GM21723 (cell line): ENCODE data around the gene STIL.
"Not testable (repeated sequence)": the region's sequence is repeated elsewhere in the genome, so short reads cannot be mapped to it uniquely, and the experiment has no call there.

Source experiments
- ATAC-seq: cut with Tn5 transposase; IDR thresholded peaks from one replicate; pipeline ENCODE4 v1.9.1; 2021; ENCODE audit warnings: mild to moderate bottlenecking, moderate library complexity; ENCODE audit not compliant: unreplicated experiment

The STIL gene

DNA sequence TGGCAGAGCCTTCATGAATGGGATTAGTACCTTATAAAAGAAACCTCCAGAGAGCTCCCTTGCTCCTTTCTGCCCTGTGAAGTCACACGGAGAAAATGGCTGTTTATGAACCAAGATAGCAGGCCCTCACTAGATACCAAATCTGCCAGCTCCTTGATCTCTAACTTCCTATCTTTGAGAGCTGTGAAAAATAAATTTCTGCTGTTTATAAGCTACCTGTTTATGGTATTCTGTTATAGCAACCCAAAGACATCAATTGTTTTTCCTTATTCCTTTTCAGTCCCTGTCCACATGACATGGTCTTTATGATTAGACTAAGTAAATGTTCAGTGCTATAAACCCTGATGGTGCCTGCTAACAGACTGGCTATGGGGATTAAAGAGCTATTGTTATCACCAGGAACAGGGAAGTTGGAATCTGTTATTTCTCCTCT lies 9.7 kb upstream of the STIL start:
- ATAC-seq, result no peak

DNA sequence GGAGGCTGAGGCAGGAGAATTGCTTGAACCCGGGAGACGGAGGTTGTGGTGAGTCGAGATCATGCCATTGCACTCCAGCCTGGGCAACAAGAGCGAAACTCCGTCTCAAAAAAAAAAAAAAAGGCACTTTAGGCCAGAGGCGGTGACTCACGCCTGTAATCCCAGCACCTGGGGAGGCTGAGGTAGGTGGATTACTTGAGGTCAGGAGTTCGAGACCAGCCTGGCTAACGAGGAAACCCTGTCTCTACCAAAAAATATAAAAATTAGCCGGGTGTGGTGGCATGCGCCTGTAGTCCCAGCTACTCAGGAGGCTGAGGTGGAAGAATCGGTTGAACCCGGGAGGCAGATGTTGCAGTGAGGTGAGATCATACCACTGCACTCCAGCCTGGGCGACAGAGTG lies 6.0 kb upstream of the STIL start:
- not testable (repeated sequence) for ATAC-seq

DNA sequence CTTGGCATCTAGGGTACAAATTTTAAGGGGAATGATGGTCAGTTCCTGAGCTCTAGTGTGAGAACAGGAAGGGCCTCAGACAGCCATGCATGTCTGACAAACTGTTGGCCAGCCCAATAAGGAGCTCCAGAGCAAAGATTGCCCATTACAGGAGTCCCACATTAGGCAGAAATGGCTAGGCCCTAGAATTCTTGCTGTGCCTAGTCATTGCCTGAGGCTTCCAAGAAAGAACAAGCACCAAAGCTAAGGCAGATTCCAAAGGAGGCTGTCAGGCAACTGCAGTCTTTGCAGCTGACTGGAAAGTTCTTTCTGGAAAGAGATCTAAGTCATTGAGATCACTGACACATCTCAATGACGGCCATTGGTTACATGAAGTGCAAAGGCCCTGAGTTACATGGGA lies 3.9 kb upstream of the STIL start:
- no peak for ATAC-seq

DNA sequence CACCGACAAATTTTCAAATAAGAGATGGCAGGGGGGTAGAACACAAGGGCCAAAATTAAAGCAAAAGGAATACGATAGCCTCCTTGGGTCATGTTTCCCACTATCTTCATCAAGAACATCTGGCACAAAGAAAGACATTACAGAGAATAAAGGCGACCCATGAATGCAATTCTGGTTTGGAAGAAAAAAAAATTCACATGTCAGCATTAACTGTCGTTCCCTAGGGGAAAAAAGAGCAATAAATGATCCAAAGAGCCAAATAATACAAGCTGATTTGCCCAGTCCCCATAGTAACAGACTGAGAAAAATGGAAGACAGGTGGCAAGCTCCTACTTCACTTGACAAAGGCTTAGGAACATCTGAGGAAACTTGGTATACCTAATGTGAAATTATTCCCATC lies 4.5 kb downstream of the STIL start:
- ATAC-seq, result no peak

DNA sequence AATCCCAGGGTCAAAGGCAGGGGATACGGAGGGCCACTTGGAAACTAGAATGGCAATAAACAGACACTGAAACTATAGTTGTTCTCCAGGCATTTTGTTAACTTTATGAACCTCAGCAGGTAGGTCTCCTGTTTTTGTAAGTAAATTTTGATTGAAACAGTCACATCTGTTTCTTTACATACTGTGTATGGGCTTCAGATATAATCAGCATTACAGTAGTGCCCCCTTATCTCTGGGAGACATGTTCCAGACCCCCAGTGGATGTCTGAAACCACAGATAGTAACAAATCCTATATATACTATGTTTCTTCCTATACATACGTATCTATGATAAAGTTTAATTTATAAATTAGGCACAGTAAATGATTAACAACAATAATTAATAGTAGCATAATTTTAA lies 11.5 kb downstream of the STIL start:
- ATAC-seq, result no peak

DNA sequence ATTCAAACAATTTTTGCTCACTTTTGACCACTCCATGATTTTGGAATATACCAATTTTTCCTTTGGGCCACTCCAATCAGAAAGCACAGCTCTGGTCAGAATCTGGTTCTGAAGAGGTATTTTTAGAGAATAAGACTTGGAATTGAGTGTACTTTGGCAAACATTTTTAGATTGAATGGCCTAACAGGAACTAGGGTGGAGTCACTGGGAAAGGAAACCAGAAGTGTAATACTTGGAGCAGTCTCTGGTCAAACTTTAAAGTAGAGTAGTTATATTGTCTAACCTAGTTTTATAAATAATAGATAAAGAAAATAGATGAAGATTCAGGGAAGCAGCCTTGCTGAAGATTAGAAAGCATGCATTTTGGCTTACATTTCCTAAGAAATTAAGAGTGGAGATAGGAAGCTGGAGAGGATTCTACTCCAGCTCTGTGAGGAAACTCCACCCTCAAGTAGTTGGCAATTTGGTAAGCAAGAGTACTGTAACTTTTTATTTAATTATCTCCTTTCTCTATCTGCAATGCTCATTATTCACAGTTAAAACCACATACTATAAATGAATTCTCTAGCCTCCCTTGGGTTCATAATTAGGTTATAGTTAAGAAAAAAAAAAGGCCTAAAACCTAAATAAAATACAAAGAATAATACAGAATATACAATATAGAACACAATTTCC lies 15.8 kb downstream of the STIL start:
- no peak for ATAC-seq

DNA sequence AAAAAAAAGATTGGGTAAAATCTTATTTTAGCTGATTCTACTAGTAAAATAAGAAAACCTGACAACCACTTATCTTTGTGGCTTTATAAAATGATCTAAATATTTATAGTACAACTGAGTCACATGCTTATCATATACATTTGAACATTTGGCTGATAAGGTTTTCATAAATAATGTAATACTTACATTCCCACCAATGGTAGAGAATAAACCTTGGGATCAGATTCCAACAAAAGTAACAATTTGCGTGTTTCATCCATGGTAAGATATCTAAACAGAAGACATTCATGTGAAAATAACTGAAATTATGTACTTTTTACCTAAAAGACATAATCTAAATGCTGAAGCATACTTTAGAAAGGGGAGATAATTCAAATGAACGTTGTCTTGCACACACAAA lies 18.4 kb downstream of the STIL start:
- no peak for ATAC-seq

DNA sequence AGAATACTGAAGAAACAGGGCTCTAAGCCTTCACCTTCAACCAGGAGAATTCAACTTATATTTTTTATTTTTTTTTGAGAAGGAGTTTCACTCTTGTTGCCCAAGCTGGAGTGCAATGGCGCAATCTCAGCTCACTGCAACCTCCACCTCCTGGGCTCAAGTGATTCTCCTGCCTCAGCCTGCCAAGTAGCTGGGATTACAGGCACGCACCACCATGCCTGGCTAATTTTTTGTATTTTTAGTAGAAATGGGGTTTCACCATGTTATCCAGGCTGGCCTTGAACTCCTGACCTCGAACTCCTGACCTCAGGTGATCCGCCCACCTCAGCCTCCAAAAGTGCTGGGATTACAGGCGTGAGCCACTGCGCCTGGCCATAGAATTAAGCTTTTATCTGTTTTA lies 19.1 kb downstream of the STIL start:
- not testable (repeated sequence) for ATAC-seq

DNA sequence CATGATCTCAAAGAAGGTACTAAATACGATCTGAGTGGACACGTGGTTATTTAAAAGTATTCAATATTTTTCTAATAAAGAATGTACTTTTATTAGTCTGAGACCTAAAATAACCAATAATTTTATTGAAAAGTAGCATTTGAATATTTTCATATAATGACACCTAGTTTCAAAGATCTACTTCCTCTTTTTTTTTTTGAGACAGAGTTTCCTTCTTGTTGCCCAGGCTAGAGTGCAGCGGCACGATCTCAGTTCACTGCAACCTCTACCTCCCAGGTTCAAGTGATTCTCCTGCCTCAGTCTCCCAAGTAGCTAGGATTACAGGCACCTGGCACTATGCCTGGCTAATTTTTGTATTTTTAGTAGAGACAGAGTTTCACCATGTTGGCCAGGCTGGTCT lies 25.8 kb downstream of the STIL start:
- not testable (repeated sequence) for ATAC-seq

DNA sequence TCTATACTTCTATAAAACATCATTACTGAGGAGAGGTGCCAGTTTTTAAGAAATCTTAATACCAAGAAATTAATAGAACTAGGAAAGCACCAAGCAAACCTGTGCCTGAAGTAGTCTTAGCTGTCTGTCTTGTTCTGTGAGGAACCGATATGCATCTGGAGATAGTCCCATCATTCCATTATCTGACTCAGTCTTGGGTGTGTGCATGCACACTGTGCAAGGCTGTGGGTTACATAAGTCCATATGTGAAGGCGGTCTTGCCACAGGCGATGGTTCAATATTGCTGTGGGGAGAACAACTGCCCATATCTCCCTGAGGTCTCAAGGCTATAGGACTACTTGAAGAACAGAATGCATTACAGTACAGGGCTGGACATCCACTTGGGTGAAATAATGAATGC lies 33.8 kb downstream of the STIL start:
- ATAC-seq, result no peak

DNA sequence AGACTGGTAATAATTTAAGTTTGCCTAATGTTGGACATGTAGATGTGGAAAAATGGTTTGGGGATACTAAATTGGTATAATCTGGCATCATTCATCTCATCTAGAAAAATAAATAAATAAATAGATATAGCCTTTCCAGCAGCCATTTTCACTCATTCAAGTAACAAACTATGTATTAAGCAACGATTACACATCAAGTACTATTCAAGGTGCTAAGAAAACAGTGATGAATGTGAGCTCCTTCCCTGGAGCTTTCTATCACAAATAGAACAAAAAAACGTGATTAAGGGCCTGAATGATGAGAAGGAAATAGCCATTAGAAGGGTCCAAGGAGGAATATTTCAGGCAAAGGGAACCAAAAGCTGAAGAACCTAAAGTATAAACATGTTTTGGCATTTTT lies 37.1 kb downstream of the STIL start:
- no peak for ATAC-seq

DNA sequence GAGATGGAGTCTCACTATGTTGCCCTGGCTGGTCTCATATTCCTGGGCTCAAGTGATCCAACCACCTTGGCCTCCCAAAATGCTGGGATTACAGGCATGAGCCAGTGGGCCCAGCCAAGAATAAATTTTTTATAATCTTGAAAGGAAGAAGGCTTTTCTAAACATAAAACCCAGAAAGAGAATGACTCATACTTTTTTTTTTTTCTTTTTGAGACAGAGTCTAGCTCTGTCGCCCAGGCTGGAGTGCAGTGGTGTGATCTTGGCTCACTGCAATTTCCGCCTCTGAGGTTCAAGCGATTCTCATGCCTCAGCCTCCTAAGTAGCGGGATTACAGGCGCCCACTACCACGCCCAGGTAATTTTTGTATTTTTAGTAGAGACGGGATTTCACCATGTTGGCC lies 38.1 kb downstream of the STIL start:
- not testable (repeated sequence) for ATAC-seq

DNA sequence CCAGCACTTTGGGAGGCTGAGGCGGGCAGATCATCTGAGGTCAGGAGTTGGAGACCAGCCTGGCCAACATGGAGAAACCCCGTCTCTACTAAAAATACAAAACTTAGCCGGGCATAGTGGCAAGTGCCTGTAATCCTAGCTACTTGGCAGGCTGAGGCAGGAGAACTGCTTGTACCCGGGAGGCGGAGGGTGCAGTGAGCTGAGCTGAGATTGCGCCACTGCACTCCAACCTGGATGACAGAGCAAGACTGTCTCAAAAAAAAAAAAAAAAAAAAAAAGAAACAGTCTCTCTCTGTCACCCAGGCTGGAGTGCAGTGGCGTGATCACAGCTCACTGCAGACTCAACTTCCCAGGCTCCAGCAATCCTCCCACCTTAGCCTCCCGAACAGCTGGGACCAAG lies 48.4 kb downstream of the STIL start:
- not testable (repeated sequence) for ATAC-seq

DNA sequence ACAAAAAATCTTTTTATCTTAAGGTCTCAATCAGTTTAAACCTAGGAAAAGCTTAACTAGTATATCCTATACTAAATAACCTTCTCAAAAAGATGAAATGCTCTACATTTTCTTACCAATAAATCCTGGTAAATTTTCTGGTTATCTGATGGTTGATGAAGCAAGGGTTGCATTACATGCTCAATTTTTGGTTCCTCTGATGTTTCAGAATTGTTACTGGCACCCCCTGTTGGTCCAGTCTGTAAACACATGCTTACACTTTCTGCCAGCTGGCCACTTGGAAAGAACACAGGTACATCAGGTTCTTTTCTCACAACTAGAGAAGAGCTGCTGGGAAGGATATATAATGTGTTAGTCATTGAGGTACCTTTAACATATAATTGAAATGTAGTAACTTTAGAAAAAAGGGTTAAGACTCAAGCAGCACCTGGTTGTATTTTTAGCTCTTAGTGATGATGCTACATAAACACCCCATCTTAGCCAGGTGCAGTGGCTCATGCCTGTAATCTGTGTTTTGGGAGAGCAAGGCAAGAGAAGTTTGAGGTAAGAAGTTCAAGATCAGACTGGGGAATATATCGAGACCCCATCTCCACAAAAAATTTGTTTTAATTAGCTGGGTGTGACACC lies 51.0 kb downstream of the STIL start:
- no peak for ATAC-seq

DNA sequence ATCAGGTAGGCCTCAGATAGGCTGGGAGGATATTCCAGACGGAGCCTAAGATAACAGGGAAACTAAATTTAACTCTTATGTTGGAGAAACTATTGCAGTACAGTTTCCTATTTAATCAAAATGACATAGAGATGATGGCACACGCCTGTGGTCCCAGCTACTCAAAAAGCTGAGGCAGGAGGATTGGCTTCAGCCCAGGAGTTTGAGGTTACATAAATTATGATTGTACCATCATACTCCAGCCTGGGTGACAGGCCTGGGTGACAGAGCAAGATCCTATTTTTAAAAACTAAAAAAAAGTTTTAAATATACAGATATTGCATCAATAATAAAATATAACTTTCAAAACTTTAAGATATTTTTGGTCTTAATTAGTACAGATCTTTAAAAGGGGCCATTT lies 56.7 kb downstream of the STIL start:
- no peak for ATAC-seq

DNA sequence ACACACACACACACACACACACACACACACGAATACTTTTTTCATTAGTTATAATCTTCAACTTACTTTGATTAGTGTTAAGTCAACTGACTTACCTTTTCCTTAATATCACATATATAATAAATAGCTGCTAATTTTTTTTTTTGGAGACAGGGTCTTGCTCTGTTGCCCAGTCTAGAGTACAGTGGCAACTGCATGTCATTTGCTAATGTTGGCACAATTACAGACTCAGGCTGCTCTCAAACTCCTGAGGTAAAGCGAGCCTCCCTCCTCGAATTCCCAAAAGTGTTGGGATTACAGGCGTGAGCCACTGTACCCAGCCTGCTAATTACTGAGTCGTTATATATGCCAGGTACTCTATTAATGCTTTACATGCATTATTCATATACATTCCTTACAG lies 61.2 kb downstream of the STIL start:
- ATAC-seq, result no peak

DNA sequence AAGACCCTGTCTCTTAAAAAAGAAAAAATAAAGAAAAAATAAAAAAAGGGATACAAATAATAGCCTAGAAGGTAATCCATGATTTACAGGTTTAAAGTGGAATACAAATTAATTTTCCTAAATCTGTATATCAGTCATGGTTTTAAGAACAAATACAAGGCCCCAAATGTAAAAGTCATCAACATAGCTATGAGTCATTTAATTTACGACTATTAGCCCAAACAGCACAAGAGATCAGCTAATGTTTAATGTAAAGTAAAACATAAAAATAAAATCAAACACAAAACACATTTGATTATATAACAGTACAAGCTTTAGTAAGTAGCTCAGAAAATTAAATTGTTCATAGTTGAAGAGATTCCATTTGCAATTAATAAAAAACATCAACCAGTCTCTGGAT lies 61.6 kb downstream of the STIL start:
- ATAC-seq, result no peak

DNA sequence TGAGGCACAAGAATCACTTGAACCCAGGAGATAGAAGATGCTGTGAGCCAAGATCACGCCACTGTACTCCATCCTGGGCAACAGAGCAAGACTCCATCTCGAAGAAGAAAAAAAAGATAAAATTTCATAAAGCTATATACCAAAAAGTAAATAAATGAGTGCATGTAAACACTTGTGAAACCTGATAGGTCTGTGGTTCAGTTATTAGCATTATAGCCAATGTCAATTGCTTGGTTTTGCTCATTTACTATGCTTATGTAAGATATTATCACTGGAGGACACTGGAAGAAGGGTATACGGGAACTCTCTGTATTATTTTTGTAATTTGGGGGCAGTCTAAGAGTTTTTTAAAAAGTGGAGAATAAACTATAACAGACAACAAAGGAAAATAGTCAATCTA lies 64.2 kb downstream of the STIL start:
- ATAC-seq, result no peak

DNA sequence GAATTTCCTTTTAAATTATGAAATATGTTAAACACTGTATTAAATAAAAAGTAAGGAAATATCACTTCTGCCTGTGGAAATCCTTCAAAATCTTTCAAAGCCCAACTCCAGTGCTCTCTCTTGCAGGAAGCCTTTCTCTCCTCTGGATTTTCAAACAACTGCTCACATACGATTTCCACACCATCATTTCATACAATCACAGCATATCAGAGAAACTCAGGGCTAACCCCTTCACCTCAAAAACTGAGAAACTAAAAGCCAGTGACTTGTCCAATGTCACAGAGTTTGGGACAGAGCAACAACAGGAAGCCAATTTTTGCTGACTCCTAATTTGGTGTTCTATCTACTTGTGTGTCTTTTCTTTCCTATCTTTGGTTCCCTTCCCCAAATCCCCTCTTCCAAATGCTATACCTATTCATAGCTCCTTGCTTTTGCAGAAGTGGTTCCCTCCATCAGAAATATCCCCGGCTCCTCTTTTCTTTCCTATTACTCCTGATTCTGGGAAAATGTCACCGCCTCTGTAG lies 69.5 kb downstream of the STIL start:
- ATAC-seq, result no peak

DNA sequence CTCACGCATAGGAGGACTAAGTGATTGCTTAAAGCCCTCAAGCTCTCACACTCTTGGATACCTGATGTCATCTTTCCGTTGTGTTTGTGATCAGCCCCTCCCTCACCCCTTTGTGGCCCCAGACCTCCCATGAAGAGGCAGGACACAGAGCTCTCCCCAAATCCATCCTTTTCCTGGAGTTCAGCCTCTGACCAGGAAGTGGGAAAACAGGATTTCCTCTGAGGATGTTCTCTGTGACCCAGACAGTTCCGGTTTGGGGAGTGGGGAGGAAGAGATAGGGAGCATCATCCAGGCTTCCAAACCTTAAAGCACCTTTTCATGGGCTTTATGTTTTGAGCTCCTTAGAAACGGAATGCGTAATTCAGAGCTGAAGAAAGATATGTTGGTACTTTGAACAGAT lies 70.0 kb downstream of the STIL start:
- ATAC-seq, result no peak

DNA sequence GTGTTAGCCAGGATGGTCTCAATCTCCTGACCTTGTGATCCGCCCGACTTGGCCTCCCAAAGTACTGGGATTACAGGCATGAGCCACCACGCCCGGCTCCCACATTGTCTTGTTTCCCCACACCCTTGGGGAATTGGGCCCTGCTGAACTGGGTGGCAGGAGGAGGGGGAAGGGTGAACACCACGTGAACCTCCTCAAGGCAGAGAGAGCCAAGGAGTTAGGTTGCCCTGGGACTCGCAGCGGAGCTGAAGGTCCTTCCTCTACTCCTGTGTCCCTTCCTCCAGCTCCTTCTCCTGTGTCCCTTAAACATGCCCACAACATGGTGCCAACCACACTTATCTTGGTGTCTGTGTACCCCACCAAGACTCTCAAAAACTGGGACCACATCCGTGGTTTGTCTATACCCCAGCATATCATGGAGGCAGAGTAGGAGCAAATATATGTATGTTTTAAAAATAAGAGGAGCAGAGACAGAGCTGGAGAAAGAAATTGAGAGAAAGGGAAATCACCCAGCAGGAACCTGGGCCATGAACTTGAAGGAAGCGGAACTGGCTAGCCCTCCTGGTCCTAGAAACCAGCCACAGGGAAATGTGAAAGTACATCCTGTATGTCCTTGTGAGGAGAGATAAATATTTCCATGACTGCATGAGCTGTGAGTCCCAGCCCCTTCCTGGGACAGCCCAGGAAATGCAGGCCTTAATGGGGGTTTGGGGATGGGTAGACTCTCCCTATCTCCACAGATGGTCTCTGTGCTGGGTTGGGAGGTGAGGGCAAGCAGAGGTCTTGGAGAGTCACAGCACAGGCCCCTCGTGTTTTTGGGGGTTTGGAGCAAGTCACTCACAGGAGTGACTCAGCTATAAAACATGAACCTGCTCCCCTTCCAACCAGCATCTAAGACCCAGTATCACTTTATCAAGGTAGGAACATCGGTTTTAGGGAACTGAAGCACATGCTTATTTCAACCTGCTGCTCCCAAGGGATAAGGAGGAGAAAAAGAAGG lies 72.5 kb downstream of the STIL start:
- no peak for ATAC-seq
